ENCODE results near the gene ARL5A.

Gene ARL5A

GRCh38 chr2:151845481-151845880, 17.3 kb upstream of the ARL5A start:
- TF ChIP-seq CTCF (conservative IDR thresholded peaks at IDR 0.05) (no peak), ZFX (IDR thresholded peaks at IDR 0.05) (no peak)
- no peak overlapping the region for H3K27ac ChIP-seq

- TF ChIP-seq CTCF (conservative IDR thresholded peaks at IDR 0.05) (no peak), ZFX (IDR thresholded peaks at IDR 0.05) (no peak)
- H3K27ac ChIP-seq: no peak overlapping the region
Measured at GRCh38 chr2:151844211-151844896, 16.1 kb upstream of the ARL5A start.

GRCh38 chr2:151843691-151844061, 15.5 kb upstream of the ARL5A start:
- no peak overlapping the region for H3K27ac ChIP-seq
- no peak for TF ChIP-seq CTCF (conservative IDR thresholded peaks at IDR 0.05)
- TF ChIP-seq ZFX (IDR thresholded peaks at IDR 0.05): no peak

GRCh38 chr2:151842830-151843690, 14.8 kb upstream of the ARL5A start:
- TF ChIP-seq ZFX (IDR thresholded peaks at IDR 0.05) (no peak), CTCF (conservative IDR thresholded peaks at IDR 0.05) (no peak)
- no peak overlapping the region for H3K27ac ChIP-seq

- TF ChIP-seq ZFX (IDR thresholded peaks at IDR 0.05): no peak
- no peak for TF ChIP-seq CTCF (conservative IDR thresholded peaks at IDR 0.05)
- no peak overlapping the region for H3K27ac ChIP-seq
Measured at GRCh38 chr2:151841047-151841424, 12.8 kb upstream of the ARL5A start.

DNA sequence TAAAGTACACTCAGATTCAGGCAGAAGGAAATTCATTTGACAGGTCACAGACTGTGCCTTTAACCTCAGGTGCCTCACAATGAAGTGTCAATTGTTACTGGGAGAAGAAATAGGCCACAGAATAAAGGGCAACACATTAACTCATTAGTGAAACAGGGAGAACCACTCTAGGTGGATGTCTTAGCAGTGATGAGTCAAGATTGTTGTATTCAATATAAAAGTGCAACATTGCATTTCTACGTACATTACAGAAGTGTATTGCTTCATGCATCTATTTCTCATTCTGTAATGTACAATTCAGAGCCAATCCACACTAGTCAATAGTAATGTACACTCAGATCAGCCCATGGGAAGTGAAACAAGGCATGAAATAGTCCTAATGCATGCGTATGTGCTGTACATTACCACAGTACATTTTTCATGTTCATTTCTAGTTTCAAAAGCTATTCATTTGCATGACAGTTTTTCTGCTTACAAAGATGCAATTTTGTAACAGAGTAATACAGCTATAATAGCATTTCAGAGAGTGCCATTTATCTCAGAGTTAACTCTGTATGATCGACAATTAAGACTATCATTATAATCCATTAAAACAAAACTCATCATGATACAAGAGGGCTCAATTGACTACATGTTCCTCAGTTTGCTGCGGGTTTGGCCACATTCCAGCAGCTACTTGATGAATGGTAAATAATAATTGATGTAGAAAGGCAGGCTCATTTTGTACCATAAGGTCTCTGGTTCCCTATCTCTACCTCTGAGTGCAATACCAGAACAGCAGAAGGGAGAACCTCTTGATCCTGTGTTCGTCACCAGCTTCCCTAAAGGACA, 12.2 kb upstream of the ARL5A start:
- TF ChIP-seq ZFX (IDR thresholded peaks at IDR 0.05) (no peak), CTCF (conservative IDR thresholded peaks at IDR 0.05) (no peak)
- H3K27ac ChIP-seq: no peak overlapping the region

Measured in C4-2B (cell line).